Endothelial cell (in vitro differentiated cells): Measurements from ENCODE around the gene DGLUCY. TPM values are rescaled to one million over a fixed set of nuclear protein-coding genes. Genes with fewer than 3 reads are reported as not detected.
"Not testable (repeated sequence)": the region's sequence is repeated elsewhere in the genome, so short reads cannot be mapped to it uniquely, and the experiment has no call there.

Source experiments
- DNase-seq: peaks from one replicate; pipeline ENCODE4 v3.0.0; 2021; ENCODE audit warnings: low spot score
- H3K27ac Mint-ChIP-seq: one replicate; pipeline ENCODE4 v1.8.0; 2021; ENCODE audit warnings: mixed read lengths, inconsistent platforms; ENCODE audit not compliant: unreplicated experiment
- H3K27me3 Mint-ChIP-seq: one replicate; pipeline ENCODE4 v1.8.0; 2021; ENCODE audit warnings: mild to moderate bottlenecking, moderate library complexity, mixed read lengths, inconsistent platforms; ENCODE audit not compliant: unreplicated experiment
- H3K36me3 Mint-ChIP-seq: one replicate; pipeline ENCODE4 v1.8.0; 2021; ENCODE audit warnings: mild to moderate bottlenecking, low read depth, mixed read lengths, inconsistent platforms; ENCODE audit not compliant: unreplicated experiment
- H3K4me1 Mint-ChIP-seq: one replicate; pipeline ENCODE4 v1.8.0; 2021; ENCODE audit warnings: mild to moderate bottlenecking, mixed read lengths, inconsistent platforms; ENCODE audit not compliant: unreplicated experiment
- H3K4me3 Mint-ChIP-seq: one replicate; pipeline ENCODE4 v1.8.0; 2021; ENCODE audit warnings: mild to moderate bottlenecking, mixed read lengths, inconsistent platforms; ENCODE audit not compliant: unreplicated experiment
- H3K9me3 Mint-ChIP-seq: one replicate; pipeline ENCODE4 v1.8.0; 2021; ENCODE audit warnings: mixed read lengths, inconsistent platforms; ENCODE audit not compliant: unreplicated experiment
- CTCF ChIP-seq: fragments of 200-600 bp; sonication (generic); IDR thresholded peaks from one replicate; pipeline ENCODE4 v1.5.0; 2021; ENCODE audit warnings: antibody characterized with exemption; ENCODE audit not compliant: unreplicated experiment
- total RNA-seq: library from RNA; stranded (reverse); fragmentation: NEBNext Ultra II Directional; extraction: Animal tissue kit (Norgen Biotek cat#: 25700); gene quantifications from one replicate; pipeline ENCODE4 v1.2.1, GENCODE V29; 2021; ENCODE audit not compliant: unreplicated experiment

DGLUCY gene
- total RNA-seq, 1 donor from 2014 or later, result 65.1 TPM

GRCh38 chr14:91264151-91265150, 150.6 kb downstream of the DGLUCY start:
- Mint-ChIP-seq H3K4me1 (peaks cover 19% of the 10 kb centered on the region), H3K9me3 (peaks cover 8% of the 10 kb centered on the region), H3K27me3 (peaks cover 17% of the 10 kb centered on the region), H3K27ac (peak overlapping the region; percentile 74), H3K4me3 (peak overlapping the region; percentile 90), H3K36me3 (peaks cover 11% of the 10 kb centered on the region)
- DNase-seq, result peak; percentile 42
- TF ChIP-seq CTCF, result no peak

DNA sequence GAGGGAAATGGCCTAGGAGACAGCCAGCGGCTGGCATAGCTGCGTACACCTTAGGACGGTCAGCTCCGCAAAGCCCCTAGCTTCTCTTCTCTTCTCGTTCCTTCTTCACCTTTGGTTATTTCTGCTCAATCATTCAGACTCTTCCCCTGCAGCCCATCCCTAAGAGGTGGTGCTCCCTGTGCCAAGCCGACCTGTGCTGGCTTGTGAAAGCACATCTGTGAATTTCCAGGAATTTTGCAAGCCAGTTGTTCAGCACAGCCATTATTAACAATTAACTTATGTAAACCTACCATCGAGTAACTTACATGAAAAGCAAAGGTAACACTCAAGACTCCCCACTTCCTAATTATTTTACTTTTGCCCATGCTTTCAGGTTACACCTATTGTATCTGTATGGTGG, 151.5 kb downstream of the DGLUCY start:
- Mint-ChIP-seq H3K27ac (no peak overlapping the region), H3K4me3 (peak overlapping the region; percentile 77)

DNA sequence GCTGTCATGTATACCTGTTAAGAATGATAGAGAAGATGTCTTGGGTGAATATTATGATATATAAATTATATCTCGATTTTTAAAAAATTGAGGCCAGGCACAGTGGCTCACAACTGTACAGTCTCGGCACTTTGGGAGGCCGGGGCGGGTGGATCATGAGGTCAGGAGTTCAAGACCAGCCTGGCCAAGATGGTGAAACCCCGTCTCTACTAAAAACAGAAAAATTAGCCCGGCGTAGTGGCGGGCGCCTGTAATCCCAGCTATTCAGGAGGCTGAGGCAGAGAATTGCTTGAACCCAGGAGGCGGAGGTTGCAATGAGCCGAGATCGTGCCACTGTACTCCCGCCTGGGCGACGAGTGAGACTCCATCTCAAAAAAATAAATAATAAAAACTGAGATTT, 152.4 kb downstream of the DGLUCY start:
- peaks cover 25% of the 10 kb centered on the region for H3K4me1 Mint-ChIP-seq

More for the DNA sequence above, 151.5 kb downstream of the DGLUCY start:
- DNase-seq, result no peak
- Mint-ChIP-seq H3K36me3 (peaks cover 18% of the 10 kb centered on the region), H3K27me3 (peaks cover 17% of the 10 kb centered on the region), H3K4me1 (peaks cover 19% of the 10 kb centered on the region), H3K9me3 (peaks cover 8% of the 10 kb centered on the region)
- TF ChIP-seq CTCF, result no peak

GRCh38 chr14:91267965-91268437, 154.1 kb downstream of the DGLUCY start:
- Mint-ChIP-seq H3K27ac (no peak overlapping the region), H3K4me3 (no peak overlapping the region), H3K9me3 (peaks cover 8% of the 10 kb centered on the region), H3K36me3 (peaks cover 22% of the 10 kb centered on the region), H3K27me3 (peaks cover 15% of the 10 kb centered on the region), H3K4me1 (peaks cover 34% of the 10 kb centered on the region)
- no peak for TF ChIP-seq CTCF
- DNase-seq, result no peak

More for the DNA sequence above, 152.4 kb downstream of the DGLUCY start:
- not testable (repeated sequence) for H3K27ac Mint-ChIP-seq, H3K4me3 Mint-ChIP-seq, H3K9me3 Mint-ChIP-seq, DNase-seq
- H3K27me3 Mint-ChIP-seq, result peaks cover 17% of the 10 kb centered on the region
- H3K36me3 Mint-ChIP-seq, result peaks cover 18% of the 10 kb centered on the region

GRCh38 chr14:91269076-91269991, 155.5 kb downstream of the DGLUCY start:
- no peak for DNase-seq
- peaks cover 4% of the 10 kb centered on the region for H3K27me3 Mint-ChIP-seq
- peaks cover 16% of the 10 kb centered on the region for H3K36me3 Mint-ChIP-seq
- TF ChIP-seq CTCF, result no peak
- H3K4me1 Mint-ChIP-seq, result peaks cover 22% of the 10 kb centered on the region
- no peak overlapping the region for H3K27ac Mint-ChIP-seq
- no peak overlapping the region for H3K4me3 Mint-ChIP-seq
- H3K9me3 Mint-ChIP-seq, result no peaks in the 10 kb centered on the region
